HUES48 (cell line): ENCODE data around the gene SLC7A10.

Experiments used
- H3K27ac ChIP-seq: one replicate; pipeline ENCODE4 v1.7.0; 2013; ENCODE audit warnings: low read depth, low read length, inconsistent platforms
- H3K27me3 ChIP-seq: 2 replicates; pipeline ENCODE4 v1.6.1; 2013; ENCODE audit warnings: mild to moderate bottlenecking, low read length; ENCODE audit not compliant: control insufficient read depth, insufficient read depth
- H3K36me3 ChIP-seq: 2 replicates; pipeline ENCODE4 v1.6.1; 2013; ENCODE audit warnings: low read length; ENCODE audit not compliant: control insufficient read depth, insufficient read depth
- H3K4me1 ChIP-seq: 2 replicates; pipeline ENCODE4 v1.6.1; 2013; ENCODE audit warnings: mild to moderate bottlenecking, low read length; ENCODE audit not compliant: control insufficient read depth, insufficient read depth
- H3K4me3 ChIP-seq: 2 replicates; pipeline ENCODE4 v1.5.1; 2013; ENCODE audit warnings: mild to moderate bottlenecking, low read depth, low read length
- H3K9ac ChIP-seq: 2 replicates; pipeline ENCODE4 v1.6.1; 2013; ENCODE audit warnings: mild to moderate bottlenecking, low read depth, low read length, moderate library complexity
- H3K9me3 ChIP-seq: 2 replicates; pipeline ENCODE4 v1.6.1; 2013; ENCODE audit warnings: low read length; ENCODE audit not compliant: control insufficient read depth, insufficient read depth

The SLC7A10 gene

DNA sequence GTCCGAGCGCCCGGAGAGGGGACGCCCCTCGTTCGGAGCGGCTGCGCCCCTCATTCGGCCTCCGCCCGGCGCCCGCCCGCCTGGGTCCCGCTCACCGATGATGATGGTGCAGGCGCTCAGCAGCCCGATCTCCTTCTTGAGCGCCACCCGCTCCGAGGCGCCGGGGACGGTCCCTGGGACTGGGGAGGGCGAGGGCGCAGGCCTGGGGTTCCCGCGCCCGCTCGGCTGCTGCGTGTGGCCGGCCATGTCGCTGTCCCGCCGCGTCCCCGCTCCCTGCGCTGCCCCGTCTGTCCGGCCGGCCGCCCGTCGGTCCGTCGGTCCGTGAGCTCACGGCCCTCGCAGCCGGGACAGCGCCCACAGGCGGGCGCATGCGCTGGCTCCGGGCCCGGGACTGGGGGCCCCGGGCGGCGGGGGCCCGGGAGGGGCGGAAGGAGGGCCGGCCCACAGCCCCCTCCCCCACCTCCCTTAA, at the start of gene SLC7A10:
Gene SLC7A10 (minus strand): TSS at position 393 of the 469 bp plus-strand sequence. CDS start 147 bp downstream, at position 246.
- H3K9ac ChIP-seq: no peak within 1 kb of the TSS

GRCh38 chr19:33274663-33275558, 49.3 kb upstream of the SLC7A10 start:
- Histone ChIP-seq H3K9me3 (no peaks in the 10 kb centered on the region), H3K36me3 (no peaks in the 10 kb centered on the region), H3K9ac (no peak overlapping the region), H3K4me1 (peaks cover 24% of the 10 kb centered on the region; the same call in 1 of the 2 replicates), H3K27ac (no peak overlapping the region), H3K27me3 (no peaks in the 10 kb centered on the region), H3K4me3 (no peak overlapping the region)

More for the DNA sequence above, at the start of gene SLC7A10:
- peaks cover 37% of the 10 kb centered on the region for H3K27me3 ChIP-seq
- H3K36me3 ChIP-seq: no peaks in the 10 kb centered on the region
- H3K4me3 ChIP-seq: peak within 1 kb of the TSS; percentile 64
- peaks cover 11% of the 10 kb centered on the region for H3K9me3 ChIP-seq
- H3K4me1 ChIP-seq: peaks cover 10% of the 10 kb centered on the region; the same call in 1 of the 2 replicates
- H3K27ac ChIP-seq: no peak within 1 kb of the TSS

DNA sequence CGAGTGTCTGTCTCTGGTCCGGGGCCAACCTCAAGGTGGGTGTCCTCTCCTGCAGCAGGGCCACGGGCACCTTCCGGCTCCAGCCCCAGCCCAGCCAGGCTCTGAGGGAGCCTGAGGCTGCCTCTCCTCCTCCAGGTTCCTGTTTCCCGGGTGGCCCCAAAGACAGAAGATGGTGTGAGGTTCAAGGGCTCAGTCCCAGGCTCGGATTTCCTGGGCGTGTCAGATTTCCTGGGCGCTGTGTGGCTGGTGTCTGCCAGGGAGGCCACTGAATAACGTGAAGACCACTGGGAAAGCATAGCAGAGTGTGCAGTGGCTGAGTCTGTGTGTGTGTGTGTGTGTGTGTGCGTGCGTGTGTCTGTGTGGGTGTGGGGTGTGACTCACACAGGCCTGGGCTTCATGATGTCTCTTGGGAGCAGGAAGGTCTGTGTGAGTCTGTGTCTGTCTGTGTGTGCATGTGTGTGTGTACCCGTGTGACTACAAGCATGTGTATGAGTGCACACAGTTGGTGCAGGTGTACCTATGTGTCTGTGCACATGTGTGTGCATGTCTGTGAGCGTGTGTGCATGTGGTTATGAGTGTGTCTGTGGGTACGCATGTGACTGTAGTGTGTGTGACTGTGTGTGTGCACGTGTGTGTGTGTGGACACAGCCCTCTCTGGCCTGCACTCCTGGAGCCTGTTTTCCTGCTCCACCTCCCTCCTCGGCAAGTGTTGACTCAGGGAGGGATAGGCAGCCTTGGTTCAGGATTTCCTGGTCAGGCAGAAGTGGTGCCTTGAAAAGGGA, 48.4 kb upstream of the SLC7A10 start:
- no peak overlapping the region for H3K9ac ChIP-seq
- peaks cover 24% of the 10 kb centered on the region; the same call in 1 of the 2 replicates for H3K4me1 ChIP-seq
- H3K9me3 ChIP-seq: no peaks in the 10 kb centered on the region
- no peaks in the 10 kb centered on the region for H3K36me3 ChIP-seq
- no peak overlapping the region for H3K4me3 ChIP-seq
- H3K27ac ChIP-seq: no peak overlapping the region
- no peaks in the 10 kb centered on the region for H3K27me3 ChIP-seq

- peaks cover 24% of the 10 kb centered on the region; the same call in 1 of the 2 replicates for H3K4me1 ChIP-seq
- no peak overlapping the region for H3K27ac ChIP-seq
- no peaks in the 10 kb centered on the region for H3K9me3 ChIP-seq
- H3K4me3 ChIP-seq: no peak overlapping the region
- no peaks in the 10 kb centered on the region for H3K27me3 ChIP-seq
- no peak overlapping the region for H3K9ac ChIP-seq
- H3K36me3 ChIP-seq: no peaks in the 10 kb centered on the region
These were observed 47.6 kb upstream of the SLC7A10 start for GRCh38 chr19:33273065-33273736.

DNA sequence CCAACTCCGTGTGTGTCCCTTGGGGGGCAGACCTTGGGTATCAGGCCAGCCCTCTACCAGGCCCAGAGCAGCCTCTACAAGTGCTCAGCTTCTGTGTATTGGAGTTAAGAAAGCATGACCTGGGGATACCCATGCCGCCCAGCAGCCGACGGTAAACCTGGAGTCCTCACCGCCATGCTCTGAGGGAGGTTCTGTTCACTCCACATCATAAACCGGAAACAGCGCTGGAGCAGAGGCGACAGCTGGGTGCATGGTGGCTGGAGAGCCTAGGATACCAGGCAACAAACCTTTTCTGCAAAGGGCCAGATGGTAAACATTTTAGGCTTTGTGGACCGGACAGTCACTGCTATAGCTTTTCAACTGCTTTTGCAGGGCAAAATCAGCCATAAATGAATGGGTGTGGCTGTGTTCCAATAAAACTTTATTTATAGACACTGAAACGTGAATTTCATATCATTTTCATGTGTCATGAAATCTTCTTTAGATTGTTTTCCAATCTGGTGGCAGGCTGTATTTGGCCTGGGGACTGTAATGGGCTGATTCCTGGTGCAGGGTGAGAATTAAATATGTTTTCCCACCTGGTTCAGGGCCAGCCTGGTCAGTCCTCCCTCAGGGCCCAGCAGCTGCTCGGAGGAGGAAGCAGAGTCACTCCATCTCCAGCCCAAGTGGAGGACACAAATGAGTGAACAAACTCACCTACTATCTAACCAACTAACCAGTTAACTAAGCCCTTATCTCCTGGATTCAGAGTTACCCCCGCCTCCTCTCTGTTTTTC, 45.8 kb upstream of the SLC7A10 start:
- peaks cover 24% of the 10 kb centered on the region; the same call in 1 of the 2 replicates for H3K4me1 ChIP-seq
- H3K9ac ChIP-seq: no peak overlapping the region
- H3K27me3 ChIP-seq: no peaks in the 10 kb centered on the region
- H3K36me3 ChIP-seq: no peaks in the 10 kb centered on the region
- H3K4me3 ChIP-seq: no peak overlapping the region
- no peaks in the 10 kb centered on the region for H3K9me3 ChIP-seq
- H3K27ac ChIP-seq: no peak overlapping the region

- Histone ChIP-seq H3K36me3 (no peaks in the 10 kb centered on the region), H3K9me3 (no peaks in the 10 kb centered on the region), H3K27me3 (no peaks in the 10 kb centered on the region), H3K27ac (no peak overlapping the region), H3K4me3 (no peak overlapping the region), H3K9ac (no peak overlapping the region), H3K4me1 (peaks cover 24% of the 10 kb centered on the region; the same call in 1 of the 2 replicates)
These were observed 45.1 kb upstream of the SLC7A10 start for GRCh38 chr19:33270769-33271168.

GRCh38 chr19:33269016-33269415, 43.4 kb upstream of the SLC7A10 start:
- no peak overlapping the region for H3K9ac ChIP-seq
- H3K27me3 ChIP-seq: no peaks in the 10 kb centered on the region
- H3K4me1 ChIP-seq: peaks cover 9% of the 10 kb centered on the region; the same call in 1 of the 2 replicates

DNA sequence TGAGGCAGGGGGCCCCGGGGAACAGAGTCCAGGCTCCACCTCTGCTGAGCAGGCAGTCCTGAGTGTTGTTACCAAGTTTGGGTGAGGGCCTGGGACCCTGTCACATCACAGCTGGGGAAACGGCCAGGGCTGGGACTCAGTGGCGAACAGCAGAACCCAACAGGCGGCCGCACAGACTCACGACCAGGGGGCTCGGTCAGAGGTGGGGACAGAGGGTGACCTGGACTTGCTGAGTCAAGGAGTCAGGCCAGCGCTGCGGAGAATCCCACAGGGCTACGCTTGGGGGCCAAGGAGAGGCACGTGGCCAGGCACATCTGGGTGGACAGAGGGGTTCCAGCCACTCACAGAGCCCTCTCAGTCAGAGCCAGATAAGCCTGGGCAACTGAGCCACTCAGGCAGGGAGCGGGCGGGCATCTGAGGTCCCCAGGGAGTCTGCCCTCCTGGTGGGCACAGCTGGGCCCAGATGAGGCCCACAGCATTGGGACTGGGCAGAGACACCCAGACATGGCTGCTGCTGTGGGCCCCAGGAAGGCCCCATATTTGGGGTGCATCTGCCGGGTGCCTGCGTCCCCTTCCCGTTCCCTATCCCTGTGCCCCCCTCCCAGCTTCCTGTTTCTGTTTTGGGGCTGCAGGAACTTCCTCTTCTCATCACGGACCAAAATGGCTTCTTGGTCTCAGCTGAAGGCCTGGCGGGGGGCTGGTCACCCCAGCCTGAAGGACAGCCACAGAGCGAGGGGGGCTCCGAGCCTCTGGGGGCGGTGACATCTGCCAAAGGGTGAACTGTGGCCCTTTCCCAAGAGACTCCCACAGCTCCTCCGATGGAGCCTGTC, 42.7 kb upstream of the SLC7A10 start:
- H3K36me3 ChIP-seq: no peaks in the 10 kb centered on the region
- H3K9me3 ChIP-seq: no peaks in the 10 kb centered on the region
- peaks cover 5% of the 10 kb centered on the region; the same call in 1 of the 2 replicates for H3K4me1 ChIP-seq
- no peak overlapping the region for H3K27ac ChIP-seq
- no peak overlapping the region for H3K4me3 ChIP-seq
- no peak overlapping the region for H3K9ac ChIP-seq
- no peaks in the 10 kb centered on the region for H3K27me3 ChIP-seq

More at GRCh38 chr19:33269016-33269415, 43.4 kb upstream of the SLC7A10 start:
- no peak overlapping the region for H3K4me3 ChIP-seq
- H3K36me3 ChIP-seq: no peaks in the 10 kb centered on the region
- no peak overlapping the region for H3K27ac ChIP-seq
- no peaks in the 10 kb centered on the region for H3K9me3 ChIP-seq

GRCh38 chr19:33267706-33268105, 42.1 kb upstream of the SLC7A10 start:
- H3K4me3 ChIP-seq: no peak overlapping the region
- no peak overlapping the region for H3K27ac ChIP-seq
- H3K36me3 ChIP-seq: no peaks in the 10 kb centered on the region
- no peaks in the 10 kb centered on the region for H3K4me1 ChIP-seq
- H3K9ac ChIP-seq: no peak overlapping the region
- no peaks in the 10 kb centered on the region for H3K27me3 ChIP-seq
- H3K9me3 ChIP-seq: no peaks in the 10 kb centered on the region
